ENCODE data around the gene TRIM24. TPM values are rescaled to one million over a fixed set of nuclear protein-coding genes. Genes with fewer than 3 reads are reported as not detected.

TRIM24 gene
- total RNA-seq, 1 experiment from 2014 or later: 25.9 TPM

- H3K4me1 ChIP-seq (ENCODE audit: insufficient read depth, low read length, poor library complexity, severe bottlenecking): no peaks in the 10 kb centered on the region
- no peaks in the 10 kb centered on the region for H3K36me3 ChIP-seq (ENCODE audit: insufficient read depth, low read length, poor library complexity, severe bottlenecking)
- TF ChIP-seq CTCF (conservative IDR thresholded peaks at IDR 0.05; ENCODE audit: low read depth, low read length) (no peak), EZH2 (IDR thresholded peaks at IDR 0.05; ENCODE audit: borderline replicate concordance, low read depth, low read length, poor library complexity, severe bottlenecking) (no peak)
- intact Hi-C loops (cut with micrococcal nuclease; ENCODE audit: unreplicated experiment): no loop called here
- no peak for DNase-seq (ENCODE audit: low spot score)
- H3K4me3 ChIP-seq (ENCODE audit: low read depth, low read length, poor library complexity, severe bottlenecking): no peak overlapping the region
- BruUV-seq (replicated peaks): no TSS peak
- H3K27ac ChIP-seq (ENCODE audit: low read depth, low read length, poor library complexity, severe bottlenecking): no peak overlapping the region
- H3K27me3 ChIP-seq (replicated peaks; ENCODE audit: insufficient read depth, low read depth, low read length, poor library complexity): no peaks in the 10 kb centered on the region
- H3K9me3 ChIP-seq (ENCODE audit: low read depth, low read length, poor library complexity, severe bottlenecking): no peaks in the 10 kb centered on the region
- CTCF ChIA-PET: no interaction called here
- POLR2A ChIA-PET (ENCODE audit: low non-redundant PET): no interaction called here
Measured at GRCh38 chr7:138602451-138602850, 142.4 kb downstream of the TRIM24 start.

- Histone ChIP-seq H3K27ac (ENCODE audit: low read depth, low read length, poor library complexity, severe bottlenecking) (no peak overlapping the region), H3K9me3 (ENCODE audit: low read depth, low read length, poor library complexity, severe bottlenecking) (no peaks in the 10 kb centered on the region), H3K36me3 (ENCODE audit: insufficient read depth, low read length, poor library complexity, severe bottlenecking) (no peaks in the 10 kb centered on the region), H3K27me3 (replicated peaks; ENCODE audit: insufficient read depth, low read depth, low read length, poor library complexity) (no peaks in the 10 kb centered on the region), H3K4me3 (ENCODE audit: low read depth, low read length, poor library complexity, severe bottlenecking) (no peak overlapping the region), H3K4me1 (ENCODE audit: insufficient read depth, low read length, poor library complexity, severe bottlenecking) (peaks cover 4% of the 10 kb centered on the region)
- no peak for TF ChIP-seq CTCF (conservative IDR thresholded peaks at IDR 0.05; ENCODE audit: low read depth, low read length)
- no peak for TF ChIP-seq EZH2 (IDR thresholded peaks at IDR 0.05; ENCODE audit: borderline replicate concordance, low read depth, low read length, poor library complexity, severe bottlenecking)
- no peak for DNase-seq (ENCODE audit: low spot score)
- no TSS peak for BruUV-seq (replicated peaks)
- CTCF ChIA-PET: no interaction called here
- intact Hi-C loops (cut with micrococcal nuclease; ENCODE audit: unreplicated experiment): no loop called here
- POLR2A ChIA-PET (ENCODE audit: low non-redundant PET): no interaction called here
Measured at GRCh38 chr7:138603549-138604318, 143.7 kb downstream of the TRIM24 start.

GRCh38 chr7:138606236-138606635 is 146.2 kb downstream of the TRIM24 start:
- POLR2A ChIA-PET (ENCODE audit: low non-redundant PET): interaction anchor here (0.6 kb wide), 1 partner anchor 465 kb away, joined by 6 read pairs; no protein-coding TSS in a partner anchor
- CTCF ChIA-PET: no interaction called here
- no peaks in the 10 kb centered on the region for H3K9me3 ChIP-seq (ENCODE audit: low read depth, low read length, poor library complexity, severe bottlenecking)
- H3K27ac ChIP-seq (ENCODE audit: low read depth, low read length, poor library complexity, severe bottlenecking): no peak overlapping the region
- intact Hi-C loops (cut with micrococcal nuclease; ENCODE audit: unreplicated experiment): no loop called here
- DNase-seq (ENCODE audit: low spot score): no peak
- no peak overlapping the region for H3K4me3 ChIP-seq (ENCODE audit: low read depth, low read length, poor library complexity, severe bottlenecking)
- peaks cover 4% of the 10 kb centered on the region for H3K4me1 ChIP-seq (ENCODE audit: insufficient read depth, low read length, poor library complexity, severe bottlenecking)
- no peaks in the 10 kb centered on the region for H3K27me3 ChIP-seq (replicated peaks; ENCODE audit: insufficient read depth, low read depth, low read length, poor library complexity)
- H3K36me3 ChIP-seq (ENCODE audit: insufficient read depth, low read length, poor library complexity, severe bottlenecking): no peaks in the 10 kb centered on the region
- TF ChIP-seq CTCF (conservative IDR thresholded peaks at IDR 0.05; ENCODE audit: low read depth, low read length) (no peak), EZH2 (IDR thresholded peaks at IDR 0.05; ENCODE audit: borderline replicate concordance, low read depth, low read length, poor library complexity, severe bottlenecking) (no peak)
- BruUV-seq (replicated peaks): no TSS peak

Data from A673 (cell line).